ELF-1 (cell line): ENCODE measurements around the gene CCM2.
"Not testable (repeated sequence)": the region's sequence is repeated elsewhere in the genome, so short reads cannot be mapped to it uniquely, and the experiment has no call there.

ENCODE experiments used
- DNase-seq: peaks from one replicate; pipeline ENCODE4 v3.0.0-alpha.2; 2016; ENCODE audit warnings: low read depth, low spot score

The CCM2 gene

DNA sequence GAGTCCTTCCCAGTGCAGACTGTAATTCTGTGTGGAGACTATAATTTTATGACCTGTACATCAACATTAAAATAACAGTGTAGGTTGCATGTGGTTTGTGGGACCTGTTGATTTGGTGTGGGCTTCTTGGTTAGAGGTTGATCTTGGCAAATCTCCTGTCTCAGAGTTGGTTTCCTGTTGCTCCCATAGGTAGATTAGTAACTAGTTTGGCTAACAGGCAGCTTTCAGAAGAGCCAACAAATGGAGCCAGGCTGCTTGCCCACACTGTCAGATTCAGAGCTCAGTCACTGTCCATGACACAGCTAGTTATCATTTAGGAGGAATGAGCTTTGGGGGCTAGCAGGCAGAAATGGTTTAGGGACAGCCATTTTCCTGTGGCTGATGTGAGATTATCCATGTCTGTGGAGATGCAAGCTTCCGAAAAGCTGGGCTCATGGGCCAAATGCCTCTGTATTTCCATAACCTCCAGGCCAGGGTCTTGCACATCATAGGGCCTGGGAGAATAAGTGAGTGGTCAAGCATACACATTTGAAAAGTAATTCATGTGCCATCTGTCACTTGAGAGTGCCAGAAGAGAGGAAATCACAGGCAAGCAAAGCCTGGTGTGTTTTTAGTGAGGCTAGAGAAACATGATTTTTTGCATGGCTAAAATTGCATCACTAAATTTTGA, 33.4 kb downstream of the CCM2 start:
- DNase-seq, result no peak

DNA sequence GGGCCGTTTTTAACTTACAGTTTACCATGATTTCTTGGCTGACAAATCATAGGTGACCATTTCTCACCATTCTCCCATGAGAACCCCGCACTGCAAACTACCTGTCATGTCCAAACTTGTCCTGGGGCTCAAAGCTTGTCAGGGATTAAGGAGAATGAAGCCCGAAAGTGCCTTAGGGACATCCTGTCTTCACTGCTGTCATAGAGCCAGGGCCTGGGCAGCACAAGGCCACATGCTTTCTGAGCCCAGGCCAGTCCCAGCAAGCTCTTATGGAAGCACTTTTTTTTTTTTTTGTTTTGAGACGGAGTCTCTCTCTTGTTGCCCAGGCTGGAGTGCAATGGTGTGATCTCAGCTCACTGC, 33.9 kb downstream of the CCM2 start:
- peak; percentile 58 for DNase-seq

DNA sequence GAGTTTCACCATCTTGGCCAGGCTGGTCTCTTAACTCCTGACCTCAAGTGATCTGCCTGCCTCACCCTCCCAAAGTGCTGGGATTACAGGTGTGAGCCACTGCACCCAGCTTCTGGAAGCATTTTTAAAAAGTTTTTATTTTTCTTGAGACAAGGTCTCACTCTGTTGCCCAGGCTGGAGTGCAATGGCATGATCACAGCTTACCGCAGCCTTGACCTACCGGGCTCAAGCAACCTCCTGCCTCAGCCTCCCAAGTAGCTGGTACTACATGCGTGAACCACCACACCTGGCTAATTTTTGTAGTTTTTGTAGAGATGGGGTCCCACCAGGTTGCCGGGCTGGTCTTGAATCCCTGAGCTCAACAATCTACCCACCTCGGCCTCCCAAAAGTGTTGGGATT, 34.7 kb downstream of the CCM2 start:
- DNase-seq, result not testable (repeated sequence)

DNA sequence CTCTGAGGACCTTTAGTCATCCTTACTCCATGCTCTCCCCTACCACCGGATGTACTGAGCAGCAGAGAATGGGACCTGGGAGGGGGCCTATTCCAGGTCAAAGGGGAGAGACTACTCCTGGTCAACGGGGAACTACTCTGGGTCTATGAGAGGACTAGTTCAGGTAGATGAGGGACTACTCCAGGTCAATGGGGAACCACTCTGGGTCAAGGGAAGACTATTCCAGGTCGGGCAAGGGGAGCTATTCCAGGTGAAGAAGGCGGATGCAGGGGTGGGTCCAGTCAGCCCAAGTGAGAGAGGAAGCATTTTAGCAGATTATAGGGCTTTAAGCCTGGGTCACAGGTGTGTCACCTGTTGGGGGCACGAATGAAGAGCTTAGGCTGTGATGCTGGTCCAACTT, 35.4 kb downstream of the CCM2 start:
- no peak for DNase-seq

DNA sequence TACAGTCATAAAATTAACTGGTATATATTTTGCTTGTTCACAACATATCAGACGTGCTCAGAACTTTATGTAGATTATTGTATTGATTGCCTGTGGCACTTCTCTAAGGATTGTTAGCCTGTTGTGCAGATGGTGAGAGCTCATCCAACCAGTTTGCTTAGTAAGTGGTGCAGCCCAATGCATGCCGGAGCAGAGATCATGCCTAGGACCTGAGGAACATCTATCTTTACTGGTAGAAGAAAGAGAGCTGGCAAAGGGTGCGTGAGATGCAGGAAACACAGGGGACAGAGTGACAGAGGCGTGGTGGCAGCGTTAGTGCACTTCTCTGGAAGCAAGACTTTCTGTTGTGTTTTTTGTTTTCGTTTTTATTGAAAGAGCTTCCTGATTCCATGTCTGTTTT, 35.9 kb downstream of the CCM2 start:
- no peak for DNase-seq

DNA sequence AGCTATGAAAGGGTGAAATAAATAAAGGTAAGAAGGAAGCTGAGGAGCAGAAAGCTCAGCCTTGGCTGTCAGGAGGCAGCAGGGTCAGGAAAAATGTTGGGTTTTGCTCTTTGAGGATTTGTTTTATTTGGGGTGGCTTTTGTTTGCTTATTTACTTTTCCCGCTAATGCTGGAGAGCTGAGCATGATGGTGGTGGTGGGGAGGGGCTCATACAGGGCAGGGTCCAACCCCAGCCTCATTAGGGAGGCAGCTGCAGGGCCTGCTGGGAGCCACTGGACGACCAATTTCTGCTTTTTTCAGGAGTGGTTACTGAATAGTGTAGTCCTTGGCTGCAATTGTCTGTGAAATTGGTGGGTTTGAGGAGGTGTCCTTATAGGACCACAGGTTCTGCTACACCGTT, 36.3 kb downstream of the CCM2 start:
- DNase-seq, result no peak

DNA sequence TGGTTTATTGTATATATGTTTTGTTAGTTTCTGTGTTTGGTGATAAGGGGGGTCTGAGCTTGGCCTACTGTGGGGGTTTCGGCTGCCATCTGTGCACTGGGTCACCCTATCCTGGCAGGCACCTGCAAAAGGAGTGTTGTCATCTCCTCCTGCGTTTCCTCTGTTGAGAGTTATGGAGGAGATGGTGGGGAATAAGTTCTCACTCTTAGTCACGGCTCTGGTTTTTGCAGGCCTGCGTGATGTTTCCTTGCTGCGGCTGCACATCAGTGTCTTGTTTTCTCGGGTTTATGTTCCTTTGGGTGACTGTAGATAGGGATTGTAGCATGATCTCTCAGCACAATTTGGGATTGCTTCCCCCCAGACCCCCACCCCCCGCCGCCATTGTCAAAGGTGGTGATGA, 36.8 kb downstream of the CCM2 start:
- no peak for DNase-seq

DNA sequence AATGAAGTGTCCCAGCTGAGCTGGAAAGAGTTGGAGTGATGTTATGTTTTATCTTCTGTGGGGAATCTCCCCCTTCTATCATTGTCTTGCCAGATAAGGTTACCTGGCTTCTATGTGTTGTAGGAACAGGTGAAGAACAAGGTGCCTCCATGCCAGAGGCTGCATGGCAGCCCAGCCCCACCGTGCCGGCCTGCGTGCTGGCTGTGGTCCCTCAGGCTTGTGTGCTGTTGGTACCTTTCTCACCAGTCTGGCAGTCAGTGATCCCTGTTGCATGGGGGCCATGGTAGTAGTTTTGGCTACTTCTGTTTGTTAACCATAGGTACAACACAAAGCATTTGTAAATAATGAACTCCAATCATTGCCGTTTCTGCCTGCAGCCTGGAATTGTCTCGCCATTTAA, 37.9 kb downstream of the CCM2 start:
- DNase-seq, result no peak

DNA sequence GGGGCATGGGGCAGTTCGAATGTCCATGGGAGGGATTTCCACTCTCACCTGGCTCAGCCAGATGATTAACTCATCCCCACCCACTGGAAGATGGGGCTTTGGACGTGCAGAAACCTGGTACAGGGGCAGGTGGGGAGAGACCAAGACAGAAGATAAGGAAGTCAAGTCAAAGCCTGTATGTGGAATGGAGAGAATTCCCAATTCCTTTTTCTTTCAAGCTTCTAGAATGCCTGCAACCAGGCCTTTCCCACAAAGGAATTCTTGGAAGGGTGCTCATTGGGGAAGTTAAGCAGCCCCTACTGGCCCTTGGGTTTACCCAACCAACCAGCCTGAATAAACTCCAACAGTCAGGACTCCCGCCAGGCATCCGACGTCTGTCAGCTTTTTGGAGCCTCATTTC, 39.1 kb downstream of the CCM2 start:
- no peak for DNase-seq

DNA sequence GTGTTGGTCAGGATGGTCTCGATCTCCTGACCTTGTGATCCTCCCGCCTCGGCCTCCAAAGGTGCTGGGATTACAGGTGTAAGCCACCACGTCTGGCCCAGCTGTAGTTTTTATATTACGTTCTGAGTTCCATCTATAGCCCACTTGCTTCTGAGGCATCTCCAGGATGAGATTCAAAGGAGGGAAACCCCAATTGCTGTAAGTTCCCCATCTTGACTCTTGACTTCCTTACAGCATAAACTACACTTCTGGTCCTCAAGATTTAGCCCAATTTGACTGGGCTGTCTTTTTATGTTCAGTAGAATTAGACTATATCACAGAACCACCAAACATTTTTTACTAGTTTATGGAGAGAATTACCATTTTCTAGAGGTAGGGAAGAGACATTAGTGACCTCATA, 44.3 kb downstream of the CCM2 start:
- DNase-seq, result no peak

DNA sequence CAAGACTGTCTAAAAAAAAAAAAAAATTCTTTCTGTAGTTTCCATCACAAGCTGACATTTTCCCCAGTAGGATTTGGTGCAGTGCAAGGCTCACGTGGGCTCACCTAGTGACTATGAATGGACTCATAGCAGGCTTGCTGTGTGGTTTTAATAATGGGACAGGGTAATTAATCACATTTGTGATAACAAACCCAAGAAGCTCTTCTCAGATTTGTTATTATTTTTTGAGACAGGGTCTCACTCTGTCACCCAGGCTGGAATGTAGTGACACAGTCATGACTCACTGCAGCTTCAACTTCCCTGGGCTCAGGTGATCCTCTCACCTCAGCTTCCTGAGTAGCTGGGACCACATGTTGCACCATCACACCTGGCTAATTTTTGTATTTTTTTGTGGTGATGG, 48.7 kb downstream of the CCM2 start:
- no peak for DNase-seq

DNA sequence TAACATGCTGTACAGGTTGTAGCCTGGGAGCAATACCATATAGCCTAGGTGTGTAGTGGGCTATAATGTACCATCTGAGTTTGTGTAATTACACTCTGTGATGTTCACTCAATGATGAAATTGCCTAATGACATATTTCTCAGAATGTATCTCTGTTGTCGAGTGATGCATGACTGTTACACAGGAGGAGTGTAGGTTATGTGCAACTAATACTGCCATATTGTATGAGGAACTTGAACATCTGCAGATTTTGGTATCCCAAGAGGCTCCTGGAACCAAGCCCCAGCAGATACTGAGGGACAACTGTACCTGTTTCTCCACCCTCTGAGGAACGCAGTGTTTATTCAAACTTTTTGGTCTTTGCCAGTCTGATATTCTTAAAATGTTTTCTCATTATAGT, 50.2 kb downstream of the CCM2 start:
- DNase-seq, result no peak

DNA sequence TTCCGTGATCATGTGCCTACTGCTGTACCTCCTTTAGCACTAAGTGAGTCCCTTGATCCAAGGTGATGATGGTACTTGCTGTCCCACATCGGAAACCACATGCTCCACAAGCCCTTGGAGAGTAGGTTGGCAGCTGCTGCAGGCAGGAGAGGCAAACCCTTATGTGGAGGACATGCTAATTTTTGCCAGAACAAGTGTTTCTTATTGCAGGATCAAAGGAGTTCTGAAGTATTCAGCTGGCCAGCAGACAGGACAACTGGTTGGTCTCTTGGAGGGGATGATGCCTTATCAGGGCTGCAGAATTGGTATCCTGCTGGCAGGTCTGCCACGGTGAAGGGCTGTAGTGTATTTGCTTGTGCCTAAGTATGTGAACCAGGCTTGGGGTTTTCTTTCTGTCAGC, 52.0 kb downstream of the CCM2 start:
- no peak for DNase-seq

DNA sequence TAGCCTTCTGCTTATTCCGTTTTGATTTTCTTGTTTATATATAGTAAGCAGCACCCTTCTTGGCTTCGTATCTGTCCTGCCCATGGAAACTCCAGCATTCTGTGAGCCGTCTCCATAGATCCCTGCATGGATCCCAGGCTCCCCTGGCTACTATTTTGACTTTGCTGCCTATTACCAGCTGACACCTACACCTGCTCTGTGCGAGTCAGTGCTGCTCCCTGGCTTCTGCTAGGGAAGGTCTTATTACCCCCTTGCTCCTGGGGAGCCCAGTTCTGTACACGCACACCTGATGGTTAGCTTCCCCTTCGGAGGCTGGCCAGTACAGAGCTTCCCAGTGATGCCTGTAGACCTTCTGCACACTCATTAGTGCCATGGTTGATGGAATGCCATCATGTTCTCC, 53.4 kb downstream of the CCM2 start:
- DNase-seq, result no peak

DNA sequence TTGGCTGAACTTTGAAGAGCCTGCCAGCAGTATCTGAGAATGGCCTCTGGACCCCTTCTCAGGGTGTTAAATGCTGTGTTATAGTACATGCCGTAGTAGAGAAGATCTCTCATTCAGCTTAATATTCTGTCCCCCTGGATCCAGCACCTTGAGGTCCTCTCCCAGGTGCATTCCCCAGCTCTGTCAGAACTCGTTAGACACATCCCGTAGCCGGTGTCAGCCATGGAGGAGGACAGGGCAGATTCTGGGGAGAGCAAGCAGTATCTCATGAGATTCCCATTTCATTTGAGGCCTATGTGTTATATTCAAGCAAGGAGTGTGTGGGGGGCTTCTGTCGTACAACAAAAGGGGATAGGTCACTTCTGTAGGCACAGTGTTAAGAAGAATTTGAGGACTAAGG, 53.9 kb downstream of the CCM2 start:
- DNase-seq, result no peak

DNA sequence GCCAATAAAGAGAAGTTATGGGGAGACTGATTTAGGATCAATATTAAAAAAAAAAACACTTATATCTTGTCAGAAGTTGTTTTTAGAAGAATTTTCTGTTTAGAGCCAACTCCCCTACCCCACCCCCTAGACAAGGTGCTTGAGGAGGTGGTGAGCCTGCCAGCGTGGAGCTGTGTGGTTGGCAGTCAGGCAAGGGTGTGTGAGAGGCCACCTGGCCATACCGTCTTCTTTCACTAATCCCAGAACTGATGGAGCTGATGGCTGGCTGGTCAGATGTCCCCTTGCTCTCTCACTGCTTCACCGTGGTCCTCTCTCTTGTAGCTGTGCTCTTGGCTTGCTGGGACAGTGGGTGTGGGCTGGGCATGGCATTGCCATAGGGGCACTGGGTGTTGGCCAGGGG, 54.4 kb downstream of the CCM2 start:
- DNase-seq, result no peak

DNA sequence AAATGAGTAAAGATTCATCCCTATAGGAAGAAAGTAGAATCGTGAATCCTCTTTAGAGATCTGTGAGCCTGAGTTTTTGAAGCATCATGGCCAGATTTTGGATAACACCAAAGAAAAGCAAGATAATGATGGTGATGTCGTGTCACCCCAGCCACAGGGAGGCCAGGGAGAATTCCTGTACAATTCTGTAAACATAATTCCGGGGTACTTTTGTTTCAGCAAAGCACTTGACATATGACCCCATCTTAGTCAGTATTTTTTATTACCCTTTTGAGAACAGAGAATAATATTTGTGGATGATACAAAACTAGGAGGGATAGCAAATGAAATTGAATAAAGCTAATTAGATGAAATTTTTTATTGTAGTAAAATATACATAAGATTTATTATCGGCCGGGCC, 55.0 kb downstream of the CCM2 start:
- DNase-seq, result no peak

DNA sequence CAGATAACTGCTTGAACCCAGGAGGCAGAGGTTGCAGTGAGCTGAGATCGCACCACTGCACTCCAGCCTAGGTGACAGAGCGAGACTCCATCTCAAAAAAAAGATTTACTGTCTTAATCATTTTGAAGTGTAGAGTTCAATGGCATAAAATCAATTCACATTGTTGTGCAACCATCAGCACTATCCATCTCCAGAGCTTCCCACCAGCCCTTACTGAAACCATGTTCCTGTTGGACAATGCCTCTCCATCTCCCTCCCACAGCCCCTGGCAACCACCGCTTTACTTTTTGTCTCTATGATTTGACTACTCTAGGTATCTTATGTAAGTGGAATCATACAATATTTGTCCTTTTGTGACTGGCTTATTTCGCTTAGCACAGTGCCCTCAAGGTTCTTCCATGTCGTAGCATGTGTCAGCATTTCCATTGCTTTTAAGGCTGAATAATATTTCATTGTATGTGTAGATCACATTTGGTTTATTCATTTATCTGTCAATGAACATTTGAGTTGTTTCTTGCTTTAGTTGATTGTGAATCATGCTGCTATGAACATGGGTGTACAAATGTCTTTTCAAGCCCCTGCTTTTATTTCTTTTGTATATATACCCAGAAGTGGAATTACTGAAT, 55.7 kb downstream of the CCM2 start:
- no peak for DNase-seq

DNA sequence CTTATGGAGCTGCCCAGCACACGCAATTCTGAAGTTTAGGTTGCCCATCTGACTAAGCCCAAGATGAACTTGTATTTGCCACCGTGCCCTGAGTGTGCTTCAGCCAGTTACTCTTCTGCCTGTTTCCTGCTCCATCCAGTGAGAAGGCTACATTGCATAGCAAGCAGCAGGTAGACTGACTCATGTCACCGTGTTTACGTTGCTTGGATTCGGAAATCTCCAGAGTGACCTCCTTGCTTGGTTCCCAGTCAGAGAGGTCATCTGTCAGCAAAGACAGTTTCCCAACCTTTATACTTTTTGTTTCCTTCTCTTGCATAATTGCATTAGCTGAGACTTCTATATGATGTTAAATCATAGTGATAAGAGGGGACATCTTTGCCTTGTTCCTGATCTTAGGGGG, 57.9 kb downstream of the CCM2 start:
- no peak for DNase-seq

DNA sequence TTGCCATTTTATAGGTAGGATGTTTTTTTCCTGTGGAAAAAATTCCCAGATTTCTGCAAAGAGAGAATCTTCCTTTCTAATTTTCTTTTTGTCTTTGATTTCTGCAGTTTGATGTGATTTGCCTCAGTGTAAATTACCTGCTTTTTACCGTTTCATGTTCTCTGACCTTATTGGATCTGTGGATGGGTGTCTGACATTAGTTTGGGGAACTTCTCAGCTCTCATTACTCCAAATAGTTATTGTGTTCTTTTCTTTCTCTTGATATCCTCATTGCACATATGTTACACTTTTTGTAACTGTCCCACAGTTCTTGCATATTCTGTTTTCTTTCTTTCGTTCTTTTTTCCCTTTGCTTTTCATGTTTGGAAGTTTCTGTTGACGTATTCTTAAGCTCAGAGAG, 60.3 kb downstream of the CCM2 start:
- DNase-seq, result no peak

DNA sequence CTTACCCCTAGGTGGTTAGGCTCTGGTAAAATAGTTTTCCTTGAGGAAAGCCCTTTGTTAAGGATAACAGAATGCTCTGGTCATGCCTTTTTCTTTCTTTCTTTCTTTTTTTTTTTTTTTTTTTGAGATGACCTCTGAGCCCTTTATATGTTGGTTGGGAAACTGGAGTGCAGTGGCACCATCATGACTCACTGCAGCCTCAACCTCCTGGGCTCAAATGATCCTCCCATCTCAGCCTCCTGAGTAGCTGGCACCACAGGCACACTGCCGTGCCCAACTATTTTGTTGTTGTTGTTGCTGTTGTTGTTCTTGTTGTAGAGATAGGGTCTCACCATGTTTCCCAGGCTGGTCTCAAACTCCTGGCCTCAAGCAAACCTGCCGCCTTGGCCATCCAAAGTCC, 61.4 kb downstream of the CCM2 start:
- no peak for DNase-seq

DNA sequence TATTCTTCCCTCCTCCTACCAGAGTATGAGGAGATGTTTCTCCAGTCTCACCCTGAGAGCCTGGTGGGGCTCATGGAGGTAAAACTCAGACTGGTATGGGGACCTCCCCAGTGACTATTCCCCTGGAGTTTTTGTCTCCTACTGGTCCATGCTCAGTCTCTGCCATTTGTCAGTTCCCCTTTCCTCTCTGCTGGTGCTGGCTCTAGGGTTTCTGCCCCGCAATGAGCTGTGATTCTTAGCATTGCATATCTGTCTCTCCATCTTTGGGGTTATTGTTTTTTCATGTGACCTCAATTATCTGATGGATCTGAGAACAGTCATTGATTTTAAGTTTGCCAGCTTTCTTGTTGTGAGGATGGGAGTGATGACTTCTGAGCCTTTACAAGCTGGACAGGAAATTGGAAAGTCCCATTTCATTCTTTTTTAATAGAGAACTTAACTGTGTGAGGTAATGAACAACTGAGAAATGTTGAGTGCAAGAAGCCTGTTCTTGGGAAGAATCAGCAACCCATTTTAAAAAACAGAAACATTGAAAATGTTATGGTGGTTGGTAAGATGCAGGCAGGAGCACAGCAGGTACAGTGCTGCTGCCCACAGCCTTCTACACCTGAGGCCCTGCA, 61.9 kb downstream of the CCM2 start:
- no peak for DNase-seq

DNA sequence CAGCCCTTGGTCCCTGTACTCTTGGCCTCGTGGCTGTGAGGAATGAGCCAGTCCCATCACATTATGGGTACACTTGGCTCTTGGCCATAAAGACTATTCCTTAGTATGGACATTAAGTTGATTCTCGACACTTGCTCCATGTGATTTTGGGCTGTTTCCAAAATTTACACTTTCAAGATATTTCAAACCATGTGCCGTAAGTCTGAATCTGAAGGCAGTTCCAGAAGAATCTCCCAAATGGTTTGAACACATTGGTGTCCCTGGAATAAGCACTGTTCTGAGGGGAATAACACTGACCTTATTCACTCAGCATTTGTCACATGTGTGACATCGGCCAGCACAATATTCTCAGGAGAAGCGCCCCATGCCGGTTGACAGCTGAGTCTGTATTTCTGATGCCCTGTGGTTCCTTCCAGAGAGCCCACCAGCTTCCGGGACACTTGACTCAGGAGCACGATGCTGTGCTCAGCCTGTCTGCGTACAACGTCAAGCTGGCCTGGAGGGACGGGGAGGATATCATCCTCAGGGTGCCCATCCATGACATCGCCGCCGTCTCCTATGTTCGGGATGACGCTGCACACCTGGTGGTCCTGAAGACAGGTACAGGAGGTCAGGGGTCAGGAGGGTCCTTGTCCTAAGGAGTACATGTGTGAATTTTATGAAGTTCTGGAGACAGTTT, 64.2 kb downstream of the CCM2 start:
- DNase-seq, result no peak
